ENCODE measurements around the gene GHRHR. TPM values are rescaled to one million over a fixed set of nuclear protein-coding genes. Genes with fewer than 3 reads are reported as not detected.

The GHRHR gene
- polyA plus RNA-seq, 3 donors, result not detected

DNA sequence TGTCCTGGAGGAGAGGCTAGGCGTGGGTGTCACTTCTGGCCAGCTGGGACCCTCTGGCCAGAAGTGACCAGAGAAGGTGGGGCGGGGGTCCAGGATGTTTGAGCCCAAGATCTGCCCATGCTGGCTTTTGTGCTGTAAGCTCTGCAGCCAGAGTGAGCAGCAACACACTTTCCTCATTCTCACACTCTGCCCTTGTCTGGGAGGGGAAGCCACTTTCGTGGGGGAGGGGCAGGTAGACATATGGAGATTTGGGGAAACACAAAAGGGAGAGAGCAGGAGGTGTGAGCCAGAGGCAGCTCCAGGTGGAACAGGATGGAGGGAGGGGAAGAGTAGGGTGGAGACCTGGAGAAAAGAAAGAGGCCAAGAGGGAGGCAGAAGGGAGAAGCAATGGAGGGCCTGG, 56.9 kb downstream of the GHRHR start:
- Mint-ChIP-seq H3K4me1 (peaks cover 5% of the 10 kb centered on the region), H3K27ac (no peak overlapping the region), H3K9me3 (peaks cover 0 to 5% (median 4%) of the 10 kb centered on the region in 7 donors), H3K36me3 (no peaks in the 10 kb centered on the region), H3K27me3 (ENCODE audit: low read depth in 3 of 3) (peaks cover 1 to 8% (median 4%) of the 10 kb centered on the region in 3 donors), H3K4me3 (no peak overlapping the region)
- Histone ChIP-seq H3K79me2 (ENCODE audit: insufficient read depth, low read length) (no peaks in the 10 kb centered on the region), H2AFZ (ENCODE audit: insufficient read depth, low read depth, low read length, poor library complexity, severe bottlenecking) (no peak overlapping the region), H3K9me3 (replicated peaks in 1 of 2; ENCODE audit: control insufficient read depth in 1 of 2, insufficient read depth in 1 of 2, low read length in 2 of 2) (no peaks in the 10 kb centered on the region), H3K4me3 (replicated peaks in 1 of 3; ENCODE audit: low read depth in 2 of 3, low read length in 3 of 3) (no peak overlapping the region), H4K20me1 (ENCODE audit: insufficient read depth, low read length) (no peaks in the 10 kb centered on the region), H3K36me3 (replicated peaks in 1 of 2; ENCODE audit: control insufficient read depth in 1 of 2, insufficient read depth in 2 of 2, low read length in 2 of 2) (no peaks in the 10 kb centered on the region), H3K4me1 (ENCODE audit: control insufficient read depth in 1 of 2, insufficient read depth in 2 of 2, low read length in 2 of 2) (no peaks in the 10 kb centered on the region), H3K27ac (ENCODE audit: low read depth in 1 of 2, low read length in 2 of 2) (no peak overlapping the region), H3K27me3 (ENCODE audit: control insufficient read depth in 2 of 2, insufficient read depth in 2 of 2, low read length in 2 of 2) (no peaks in the 10 kb centered on the region), H3K4me2 (replicated peaks; ENCODE audit: extremely low read depth, low read length, poor library complexity, severe bottlenecking) (no peak overlapping the region), H3K9ac (ENCODE audit: insufficient read depth, low read length, poor library complexity, severe bottlenecking) (no peak overlapping the region)
- intact Hi-C loops (cut with micrococcal nuclease), result no loop called here
- no peak for DNase-seq
- whole genome bisulfite sequencing (ENCODE audit: insufficient coverage), result 100% methylated on average over 1 of the region's 3 CpGs
- TF ChIP-seq, protein P1, sequence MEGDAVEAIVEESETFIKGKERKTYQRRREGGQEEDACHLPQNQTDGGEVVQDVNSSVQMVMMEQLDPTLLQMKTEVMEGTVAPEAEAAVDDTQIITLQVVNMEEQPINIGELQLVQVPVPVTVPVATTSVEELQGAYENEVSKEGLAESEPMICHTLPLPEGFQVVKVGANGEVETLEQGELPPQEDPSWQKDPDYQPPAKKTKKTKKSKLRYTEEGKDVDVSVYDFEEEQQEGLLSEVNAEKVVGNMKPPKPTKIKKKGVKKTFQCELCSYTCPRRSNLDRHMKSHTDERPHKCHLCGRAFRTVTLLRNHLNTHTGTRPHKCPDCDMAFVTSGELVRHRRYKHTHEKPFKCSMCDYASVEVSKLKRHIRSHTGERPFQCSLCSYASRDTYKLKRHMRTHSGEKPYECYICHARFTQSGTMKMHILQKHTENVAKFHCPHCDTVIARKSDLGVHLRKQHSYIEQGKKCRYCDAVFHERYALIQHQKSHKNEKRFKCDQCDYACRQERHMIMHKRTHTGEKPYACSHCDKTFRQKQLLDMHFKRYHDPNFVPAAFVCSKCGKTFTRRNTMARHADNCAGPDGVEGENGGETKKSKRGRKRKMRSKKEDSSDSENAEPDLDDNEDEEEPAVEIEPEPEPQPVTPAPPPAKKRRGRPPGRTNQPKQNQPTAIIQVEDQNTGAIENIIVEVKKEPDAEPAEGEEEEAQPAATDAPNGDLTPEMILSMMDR (IDR thresholded peaks at IDR 0.05), result no peak

- TF ChIP-seq, protein P1 (IDR thresholded peaks at IDR 0.05), result no peak
Observed at GRCh38 chr7:31022117-31022516, 58.4 kb downstream of the GHRHR start.

More at GRCh38 chr7:31022117-31022516, 58.4 kb downstream of the GHRHR start:
- Mint-ChIP-seq H3K27ac (no peak overlapping the region), H3K27me3 (ENCODE audit: low read depth in 3 of 3) (peaks cover 3 to 13% (median 7%) of the 10 kb centered on the region in 3 donors), H3K36me3 (no peaks in the 10 kb centered on the region), H3K4me3 (no peak overlapping the region), H3K4me1 (peaks cover 5% of the 10 kb centered on the region), H3K9me3 (peaks cover 0 to 5% (median 4%) of the 10 kb centered on the region in 7 donors)
- Histone ChIP-seq H3K4me3 (replicated peaks in 1 of 3; ENCODE audit: low read depth in 2 of 3, low read length in 3 of 3) (no peak overlapping the region), H2AFZ (ENCODE audit: insufficient read depth, low read depth, low read length, poor library complexity, severe bottlenecking) (no peak overlapping the region), H3K36me3 (replicated peaks in 1 of 2; ENCODE audit: control insufficient read depth in 1 of 2, insufficient read depth in 2 of 2, low read length in 2 of 2) (no peaks in the 10 kb centered on the region), H3K4me1 (ENCODE audit: control insufficient read depth in 1 of 2, insufficient read depth in 2 of 2, low read length in 2 of 2) (no peaks in the 10 kb centered on the region), H4K20me1 (ENCODE audit: insufficient read depth, low read length) (no peaks in the 10 kb centered on the region), H3K4me2 (replicated peaks; ENCODE audit: extremely low read depth, low read length, poor library complexity, severe bottlenecking) (no peak overlapping the region), H3K79me2 (ENCODE audit: insufficient read depth, low read length) (no peaks in the 10 kb centered on the region), H3K27me3 (ENCODE audit: control insufficient read depth in 2 of 2, insufficient read depth in 2 of 2, low read length in 2 of 2) (no peaks in the 10 kb centered on the region), H3K9me3 (replicated peaks in 1 of 2; ENCODE audit: control insufficient read depth in 1 of 2, insufficient read depth in 1 of 2, low read length in 2 of 2) (no peaks in the 10 kb centered on the region), H3K9ac (ENCODE audit: insufficient read depth, low read length, poor library complexity, severe bottlenecking) (no peak overlapping the region), H3K27ac (ENCODE audit: low read depth in 1 of 2, low read length in 2 of 2) (no peak overlapping the region)
- DNase-seq, result no peak
- intact Hi-C loops (cut with micrococcal nuclease), result no loop called here
- WGBS (ENCODE audit: insufficient coverage), result 89% methylated on average over 1 of the region's 4 CpGs

Measured in CD14-positive monocyte (primary cell).